H1 (cell line): ENCODE measurements around the gene CXCL1. TPM values are rescaled to one million over a fixed set of nuclear protein-coding genes. Genes with fewer than 3 reads are reported as not detected.
A peak's percentile ranks its signal among the peaks of the same experiment; 100 is the strongest.

Experiments
- CTCF ChIA-PET: fragments of 300-600 bp; sonication (Branson Sonifier 250); formaldehyde crosslinking; loops from one replicate; lab custom pipeline; 2021; ENCODE audit not compliant: partially characterized antibody; lab: Charles Lee
- POLR2A ChIA-PET: fragments of 300-600 bp; sonication (Branson Sonifier 250); formaldehyde crosslinking; loops from one replicate; lab custom pipeline; 2021; ENCODE audit warnings: inconsistent platforms; ENCODE audit not compliant: partially characterized antibody; lab: Charles Lee
- DNase-seq, 2 experiments: peaks; one replicate each; pipeline versions ENCODE4 v3.0.0 to v3.0.0-alpha.2; 2010 to 2022; ENCODE audit warnings: low spot score in 2 of 2, low read depth in 1 of 2, mixed read lengths in 1 of 2
- FAIRE-seq: peaks from 2 replicates; lab custom pipeline; 2011; peaks lifted over from hg19 to GRCh38; lab: Jason Lieb, UNC
- H2AFZ ChIP-seq: 2 replicates; pipeline ENCODE4 v1.8.1; 2012; ENCODE audit warnings: low read length, inconsistent platforms
- H2AK5ac ChIP-seq: 2 replicates; pipeline ENCODE4 v1.6.1; 2013; ENCODE audit warnings: low read depth, low read length
- H2BK120ac ChIP-seq: replicated peaks from 2 replicates; pipeline ENCODE3; 2013; ENCODE audit warnings: low read depth, low read length, inconsistent platforms
- H2BK12ac ChIP-seq: 2 replicates; pipeline ENCODE4 v1.6.1; 2013; ENCODE audit warnings: low read depth, low read length
- H2BK15ac ChIP-seq: 2 replicates; pipeline ENCODE4 v1.6.1; 2013; ENCODE audit warnings: low read length
- H2BK20ac ChIP-seq: 2 replicates; pipeline ENCODE4 v1.6.1; 2013; ENCODE audit warnings: low read length
- H2BK5ac ChIP-seq: 2 replicates; pipeline ENCODE4 v1.6.1; 2013; ENCODE audit warnings: low read depth, low read length
- H3K14ac ChIP-seq: 2 replicates; pipeline ENCODE4 v1.6.1; 2013; ENCODE audit warnings: inconsistent platforms; ENCODE audit not compliant: insufficient read length
- H3K18ac ChIP-seq: 2 replicates; pipeline ENCODE4 v1.6.1; 2013; ENCODE audit warnings: low read length; ENCODE audit errors: extremely low read depth
- H3K23ac ChIP-seq: 2 replicates; pipeline ENCODE4 v1.6.1; 2013; ENCODE audit warnings: inconsistent platforms; ENCODE audit not compliant: insufficient read length
- H3K23me2 ChIP-seq: 2 replicates; pipeline ENCODE4 v1.6.1; 2013; ENCODE audit warnings: low read depth, low read length
- H3K27ac ChIP-seq: 2 replicates; pipeline ENCODE4 v1.6.1; 2011; ENCODE audit warnings: low read depth, low read length, inconsistent platforms
- H3K27me3 ChIP-seq, 4 experiments: replicated peaks in 1 of 4; 1 replicate in 1 of 4; 2 replicates in 3 of 4; pipeline versions ENCODE4 v1.6.1 to v1.8.1; 2011 to 2013; ENCODE audit warnings: low read length in 3 of 4, mild to moderate bottlenecking in 3 of 4, inconsistent platforms in 2 of 4, mixed read lengths in 2 of 4, moderate library complexity in 1 of 4; ENCODE audit not compliant: control insufficient read depth in 3 of 4, insufficient read depth in 3 of 4; ENCODE audit errors: extremely low read depth in 1 of 4
- H3K36me3 ChIP-seq, 4 experiments: 2 replicates each; pipeline versions ENCODE4 v1.6.1 to v1.8.1; 2011 to 2013; ENCODE audit warnings: mild to moderate bottlenecking in 4 of 4, low read length in 3 of 4, moderate library complexity in 2 of 4, control low read depth in 1 of 4, inconsistent platforms in 1 of 4; ENCODE audit not compliant: insufficient read depth in 4 of 4, control insufficient read depth in 2 of 4
- H3K4ac ChIP-seq: replicated peaks from 2 replicates; pipeline ENCODE3; 2013; ENCODE audit warnings: low read length, low read depth, mixed read lengths, inconsistent platforms; ENCODE audit not compliant: insufficient read length
- H3K4me1 ChIP-seq, 4 experiments: replicated peaks in 1 of 4; 1 replicate in 1 of 4; 2 replicates in 3 of 4; pipeline versions ENCODE4 v1.6.1 to v1.8.1; 2011 to 2013; ENCODE audit warnings: low read length in 3 of 4, inconsistent platforms in 2 of 4, mixed read lengths in 1 of 4; ENCODE audit not compliant: insufficient read depth in 4 of 4, control insufficient read depth in 3 of 4
- H3K4me2 ChIP-seq, 2 experiments: 2 replicates each; pipeline versions ENCODE4 v1.6.1 to v1.8.1; 2011 to 2013; ENCODE audit warnings: low read depth in 2 of 2, low read length in 2 of 2, control low read depth in 1 of 2, inconsistent platforms in 1 of 2, mild to moderate bottlenecking in 1 of 2; ENCODE audit not compliant: insufficient read depth in 1 of 2
- H3K4me3 ChIP-seq, 4 experiments: fragments of 200-600, 300-600 bp in 1 of 4; sonication (generic), shearing (Covaris generic), sonication (Bioruptor Twin) in 1 of 4; 2 replicates each; pipeline versions ENCODE4 v1.5.1 to v1.8.1; 2011 to 2016; ENCODE audit warnings: low read length in 4 of 4, low read depth in 3 of 4, control low read depth in 2 of 4, inconsistent platforms in 2 of 4, mild to moderate bottlenecking in 2 of 4, mixed read lengths in 1 of 4, moderate library complexity in 1 of 4; ENCODE audit not compliant: insufficient read depth in 2 of 4; ENCODE audit errors: extremely low read depth in 1 of 4
- H3K56ac ChIP-seq: replicated peaks from 2 replicates; pipeline ENCODE3; 2013; ENCODE audit warnings: low read depth, mild to moderate bottlenecking, mixed read lengths, low read length, inconsistent platforms; ENCODE audit not compliant: insufficient read length
- H3K79me1 ChIP-seq: 2 replicates; pipeline ENCODE4 v1.6.1; 2013; ENCODE audit warnings: low read depth, low read length, control low read depth
- H3K79me2 ChIP-seq, 2 experiments: 2 replicates each; pipeline versions ENCODE4 v1.6.1 to v1.8.1; 2012 to 2013; ENCODE audit warnings: low read length in 2 of 2, mild to moderate bottlenecking in 2 of 2, inconsistent platforms in 1 of 2; ENCODE audit not compliant: insufficient read depth in 2 of 2, control insufficient read depth in 1 of 2
- H3K9ac ChIP-seq, 4 experiments: replicated peaks in 1 of 4; 1 replicate in 1 of 4; 2 replicates in 3 of 4; pipeline versions ENCODE4 v1.6.1 to v1.8.1; 2011 to 2013; ENCODE audit warnings: low read depth in 3 of 4, low read length in 3 of 4, control low read depth in 2 of 4, mild to moderate bottlenecking in 2 of 4, moderate library complexity in 2 of 4, inconsistent platforms in 1 of 4; ENCODE audit errors: extremely low read depth in 1 of 4
- H3K9me3 ChIP-seq, 2 experiments: 2 replicates each; pipeline versions ENCODE4 v1.6.1 to v1.8.1; 2012 to 2013; ENCODE audit warnings: mild to moderate bottlenecking in 2 of 2, moderate library complexity in 2 of 2, control low read depth in 1 of 2, inconsistent platforms in 1 of 2, low read depth in 1 of 2, low read length in 1 of 2, mixed read lengths in 1 of 2; ENCODE audit not compliant: insufficient read depth in 2 of 2
- H4K20me1 ChIP-seq, 2 experiments: replicated peaks in 1 of 2; 2 replicates each; pipeline versions ENCODE3 to v1.8.1; 2011 to 2013; ENCODE audit warnings: inconsistent platforms in 2 of 2, low read length in 2 of 2, mild to moderate bottlenecking in 1 of 2; ENCODE audit not compliant: insufficient read depth in 2 of 2, control insufficient read depth in 1 of 2
- H4K5ac ChIP-seq: 2 replicates; pipeline ENCODE4 v1.6.1; 2013; ENCODE audit warnings: low read length, low read depth, mixed read lengths, inconsistent platforms; ENCODE audit not compliant: insufficient read length
- H4K8ac ChIP-seq: 2 replicates; pipeline ENCODE4 v1.8.0; 2013; ENCODE audit warnings: mild to moderate bottlenecking, moderate library complexity, low read length, inconsistent platforms; ENCODE audit not compliant: insufficient read depth; ENCODE audit errors: extremely low read depth
- H4K91ac ChIP-seq: replicated peaks from 2 replicates; pipeline ENCODE3; 2013; ENCODE audit warnings: low read length, mixed read lengths, inconsistent platforms; ENCODE audit not compliant: insufficient read length
- CBX5 ChIP-seq: fragments of 300-800, 300-1000 bp; sonication (generic); IDR thresholded peaks from 2 replicates; pipeline ENCODE4 v1.7.1; 2016; ENCODE audit warnings: antibody characterized with exemption, low read length, low read depth
- EGR1 ChIP-seq: IDR thresholded peaks from 2 replicates; pipeline ENCODE4 v1.6.1; 2011; ENCODE audit warnings: low read depth, low read length, borderline replicate concordance
- GABPA ChIP-seq: IDR thresholded peaks from 2 replicates; pipeline ENCODE4 v1.6.1; 2011; ENCODE audit warnings: mild to moderate bottlenecking, low read length, moderate library complexity, borderline replicate concordance; ENCODE audit not compliant: insufficient read depth
- HDAC6 ChIP-seq: IDR thresholded peaks from one replicate; pipeline ENCODE4 v1.7.1; 2012; ENCODE audit warnings: low read depth, mild to moderate bottlenecking, inconsistent platforms, low read length, moderate library complexity
- JUND ChIP-seq: IDR thresholded peaks from 2 replicates; pipeline ENCODE4 v1.6.1; 2011; ENCODE audit warnings: mild to moderate bottlenecking, improper control_type of control experiment, low read length
- MAX ChIP-seq: IDR thresholded peaks from 2 replicates; pipeline ENCODE4 v1.6.1; 2012; ENCODE audit warnings: inconsistent platforms
- PHF8 ChIP-seq: fragments of 200-600 bp; sonication (generic); conservative IDR thresholded peaks from 2 replicates; pipeline ENCODE4 v1.7.1; 2012; ENCODE audit warnings: low read depth, mild to moderate bottlenecking, inconsistent platforms, low read length, moderate library complexity
- SAP30 ChIP-seq: fragments of 300-600 bp; sonication (generic); IDR thresholded peaks from 2 replicates; pipeline ENCODE4 v1.7.1; 2012; ENCODE audit warnings: low read length, moderate library complexity, mild to moderate bottlenecking, inconsistent platforms; ENCODE audit not compliant: insufficient read depth, insufficient replicate concordance
- SIN3A ChIP-seq, 2 experiments: IDR thresholded peaks in 1 of 2; conservative IDR thresholded peaks in 1 of 2; 2 replicates each; pipeline ENCODE4 v1.6.1; 2011 to 2012; ENCODE audit warnings: low read length in 2 of 2, improper control_type of control experiment in 1 of 2, low read depth in 1 of 2, mild to moderate bottlenecking in 1 of 2
- SIX5 ChIP-seq: IDR thresholded peaks from 2 replicates; pipeline ENCODE4 v1.6.1; 2011; ENCODE audit warnings: mild to moderate bottlenecking, low read depth, low read length
- SUZ12 ChIP-seq: fragments of 200-600 bp; sonication (generic); IDR thresholded peaks from 2 replicates; pipeline ENCODE4 v1.6.1; 2012; ENCODE audit warnings: mild to moderate bottlenecking, inconsistent platforms, low read length, moderate library complexity, mixed read lengths
- TAF1 ChIP-seq: IDR thresholded peaks from 2 replicates; pipeline ENCODE4 v1.6.1; 2011; ENCODE audit warnings: mild to moderate bottlenecking, low read depth, low read length
- TEAD4 ChIP-seq: IDR thresholded peaks from 2 replicates; pipeline ENCODE4 v1.6.1; 2012; ENCODE audit warnings: low read depth, low read length, inconsistent platforms, mixed read lengths
- ZNF274 ChIP-seq: IDR thresholded peaks from 2 replicates; pipeline ENCODE4 v1.7.0; 2012; ENCODE audit warnings: low read length, borderline replicate concordance; ENCODE audit errors: extremely low read depth
- WGBS, 2 experiments: shearing (Covaris generic) in 1 of 2; methylation state at CpG; one replicate each; pipeline versions ENCODE4 v1.1.6 to v1.1.7; 2013 to 2015; ENCODE audit warnings: low lambda C conversion rate in 2 of 2, mixed read lengths in 2 of 2, inconsistent platforms in 1 of 2, low coverage in 1 of 2, missing lambda C conversion rate in 1 of 2; ENCODE audit not compliant: insufficient replicate concordance in 2 of 2, insufficient coverage in 1 of 2, insufficient read length in 1 of 2; ENCODE audit errors: extremely low coverage in 1 of 2, missing lambda C conversion rate in 1 of 2; 5-methylcytosine and 5-hydroxymethylcytosine counted together
- polyA plus RNA-seq, 7 experiments: library from polyadenylated mRNA; depleted of rRNA in 3 of 7; stranded (reverse) in 5 of 7; unstranded in 2 of 7; fragments of >200 nt in 5 of 7; fragments of 200-250 nt in 2 of 7; gene quantifications; 1 replicate in 5 of 7; 2 replicates in 1 of 7; 4 replicates in 1 of 7; pipeline versions ENCODE4 v1.2.1 to v1.2.3, GENCODE V29; 2011 to 2013; ENCODE audit warnings: missing spikeins in 2 of 7, mixed read lengths in 2 of 7
- total RNA-seq: library from RNA; stranded (reverse); fragmentation: NEBNext Ultra II Directional; extraction: Animal tissue kit (Norgen Biotek cat#: 25700); gene quantifications from 2 replicates; pipeline ENCODE4 v1.2.1, GENCODE V29; 2021

Gene CXCL1
- total and polyA plus RNA-seq, 2 of the 8 experiments (the other 6 are each of a cell fraction or from before 2014, with no cell fraction given), result 0.77 to 0.80 TPM

- Histone ChIP-seq H3K36me3 (no peaks in the 10 kb centered on the region), H2BK120ac (no peak overlapping the region), H3K23ac (no peak overlapping the region), H3K4me1 (peaks cover 0 to 4% (median 2%) of the 10 kb centered on the region in 4 experiments; a peak in 3 of 7 replicates), H3K9ac (no peak overlapping the region), H3K9me3 (no peaks in the 10 kb centered on the region), H3K18ac (no peak overlapping the region), H3K14ac (no peak overlapping the region), H3K79me1 (no peaks in the 10 kb centered on the region), H3K23me2 (peaks cover 5% of the 10 kb centered on the region; the same call in 1 of the 2 replicates), H3K79me2 (no peaks in the 10 kb centered on the region), H3K4me3 (no peak overlapping the region), H3K27ac (no peak overlapping the region), H2AFZ (0 out of 2 replicates have a peak overlapping the region, but pooled peaks have one; percentile 6), H2BK12ac (no peak overlapping the region), H2BK20ac (no peak overlapping the region), H3K4me2 (no peak overlapping the region), H4K91ac (no peak overlapping the region), H4K5ac (no peak overlapping the region), H3K56ac (no peak overlapping the region), H2BK15ac (no peak overlapping the region), H2BK5ac (no peak overlapping the region), H4K8ac (no peak overlapping the region), H3K4ac (no peak overlapping the region), H2AK5ac (no peak overlapping the region), H4K20me1 (no peaks in the 10 kb centered on the region), H3K27me3 (peaks cover 0 to 16% (median 9%) of the 10 kb centered on the region in 4 experiments; a peak in 6 of 7 replicates)
- FAIRE-seq (no peak), DNase-seq (no peak)
- 92% methylated on average over 8 of the region's 8 CpGs; no CpG with 5 or more reads in 1 of the 2 experiments for WGBS, 2 experiments
- ChIA-PET CTCF (interaction anchor here (0.7 to 4.3 kb wide), 36 partner anchors 9 to 750 kb away, joined by 3 to 40 read pairs (median 4); partner anchors contain the start of genes CXCL3, CXCL8 and PF4V1), POLR2A (interaction anchor here (0.6 kb wide), 1 partner anchor 197 kb away, joined by 3 read pairs; no protein-coding TSS in a partner anchor)
- TF ChIP-seq GABPA (no peak), SIN3A (conservative IDR thresholded peaks at IDR 0.05 in 1 of 2, IDR thresholded peaks at IDR 0.05 in 1 of 2; ENCODE audit: low read depth in 1 of 2, low read length in 2 of 2) (no peak), HDAC6 (no peak), SUZ12 (no peak), SIX5 (no peak), CBX5 (no peak), SAP30 (no peak), MAX (no peak), TAF1 (no peak), EGR1 (no peak), TEAD4 (no peak), PHF8 (no peak), ZNF274 (no peak), JUND (no peak)
These were observed 4.2 kb upstream of the CXCL1 start for GRCh38 chr4:73864961-73865360.
